ENCODE measurements around the gene ACP5. TPM values are rescaled to one million over a fixed set of nuclear protein-coding genes. Genes with fewer than 3 reads are reported as not detected.

Gene ACP5
- total and polyA plus RNA-seq, 2 of the 8 experiments (the other 6 are each of a cell fraction or from before 2014, with no cell fraction given): 9.0 to 14.3 TPM

- H2AFZ ChIP-seq (ENCODE audit: low read length): no peak overlapping the region
- no peak overlapping the region for H3K23ac ChIP-seq (ENCODE audit: insufficient read length)
- H3K4me1 ChIP-seq (replicated peaks in 1 of 4; ENCODE audit: control insufficient read depth in 3 of 4, insufficient read depth in 4 of 4, low read length in 3 of 4): peaks cover 0 to 7% (median 3%) of the 10 kb centered on the region in 4 experiments; a peak in 3 of 7 replicates
- POLR2A ChIA-PET (ENCODE audit: partially characterized antibody): interaction anchor here (0.5 to 1.8 kb wide), 28 partner anchors 8 to 1200 kb away, joined by 3 to 16 read pairs (median 4); partner anchors contain the start of genes ACP5, ECSIT, ELOF1 and ZNF439
- peak overlapping the region; percentile 98 for H3K56ac ChIP-seq (replicated peaks; ENCODE audit: insufficient read length, low read depth, low read length)
- H3K79me2 ChIP-seq (ENCODE audit: control insufficient read depth in 1 of 2, insufficient read depth in 2 of 2, low read length in 2 of 2): peaks cover 8 to 50% of the 10 kb centered on the region in 2 experiments; a peak in 3 of 4 replicates
- no peaks in the 10 kb centered on the region; a peak in 1 of 4 replicates for H3K9me3 ChIP-seq (ENCODE audit: insufficient read depth in 2 of 2, low read depth in 1 of 2, low read length in 1 of 2)
- no peak overlapping the region; the same call in 1 of the 2 replicates for H2BK12ac ChIP-seq (ENCODE audit: low read depth, low read length)
- H3K4me3 ChIP-seq (ENCODE audit: extremely low read depth in 1 of 4, insufficient read depth in 2 of 4, low read depth in 3 of 4, low read length in 4 of 4): peak overlapping the region; percentile 80 to 97 (median 85)
- peak overlapping the region; percentile 59 to 66 for H3K4me2 ChIP-seq (ENCODE audit: insufficient read depth in 1 of 2, low read depth in 2 of 2, low read length in 2 of 2)
- no peak overlapping the region for H2BK20ac ChIP-seq (ENCODE audit: low read length)
- no peak overlapping the region for H3K4ac ChIP-seq (replicated peaks; ENCODE audit: insufficient read length, low read depth, low read length)
- H3K27ac ChIP-seq (ENCODE audit: low read depth, low read length): peak overlapping the region; percentile 100; the same call in 1 of the 2 replicates
- H3K9ac ChIP-seq (replicated peaks in 1 of 4; ENCODE audit: extremely low read depth in 1 of 4, low read depth in 3 of 4, low read length in 3 of 4): peak overlapping the region; percentile 96 to 99 (median 99)
- 0 out of 2 replicates have a peak overlapping the region, but pooled peaks have one; percentile 100 for H2BK5ac ChIP-seq (ENCODE audit: low read depth, low read length)
- no peak overlapping the region for H2AK5ac ChIP-seq (ENCODE audit: low read depth, low read length)
- CTCF ChIA-PET (ENCODE audit: partially characterized antibody): interaction anchor here (0.9 to 1.1 kb wide), 2 partner anchors 10 to 25 kb away, joined by 4 read pairs; no protein-coding TSS in a partner anchor
- 86% methylated on average over 10 of the region's 10 CpGs; no CpG with 5 or more reads in 1 of the 2 experiments for WGBS, 2 experiments (ENCODE audit: extremely low coverage in 1 of 2, insufficient coverage in 1 of 2, insufficient read length in 1 of 2, insufficient replicate concordance in 2 of 2, low coverage in 1 of 2, low lambda C conversion rate in 2 of 2, missing lambda C conversion rate in 1 of 2)
- H4K5ac ChIP-seq (ENCODE audit: insufficient read length, low read depth, low read length): no peak overlapping the region
- H3K23me2 ChIP-seq (ENCODE audit: low read depth, low read length): no peaks in the 10 kb centered on the region; the same call in 1 of the 2 replicates
- no peaks in the 10 kb centered on the region for H3K27me3 ChIP-seq (replicated peaks in 1 of 4; ENCODE audit: control insufficient read depth in 3 of 4, extremely low read depth in 1 of 4, insufficient read depth in 3 of 4, low read length in 3 of 4)
- H4K8ac ChIP-seq (ENCODE audit: extremely low read depth, insufficient read depth, low read length): peak overlapping the region; percentile 100; the same call in 1 of the 2 replicates
- H3K79me1 ChIP-seq (ENCODE audit: low read depth, low read length): peaks cover 6% of the 10 kb centered on the region
- FAIRE-seq (no peak), DNase-seq (ENCODE audit: low read depth in 1 of 2, low spot score in 2 of 2) (no peak)
- H3K36me3 ChIP-seq (ENCODE audit: control insufficient read depth in 2 of 4, insufficient read depth in 4 of 4, low read length in 3 of 4): peaks cover 0 to 10% (median 0%) of the 10 kb centered on the region in 4 experiments; a peak in 2 of 8 replicates
- no peak overlapping the region for H2BK15ac ChIP-seq (ENCODE audit: low read length)
- H3K18ac ChIP-seq (ENCODE audit: extremely low read depth, low read length): no peak overlapping the region
- peaks cover 0 to 7% of the 10 kb centered on the region in 2 experiments for H4K20me1 ChIP-seq (replicated peaks in 1 of 2; ENCODE audit: control insufficient read depth in 1 of 2, insufficient read depth in 2 of 2, low read length in 2 of 2)
- TF ChIP-seq ATF3 (IDR thresholded peaks at IDR 0.05; ENCODE audit: insufficient read depth, low read depth, low read length): no peak
- TF ChIP-seq BACH1 (IDR thresholded peaks at IDR 0.05; ENCODE audit: low read length): no peak
- TF ChIP-seq POLR2AphosphoS5 (IDR thresholded peaks at IDR 0.05; ENCODE audit: low read depth, low read length): no peak
- no peak overlapping the region for H2BK120ac ChIP-seq (replicated peaks; ENCODE audit: low read depth, low read length)
- no peak overlapping the region for H3K14ac ChIP-seq (ENCODE audit: insufficient read length)
- H4K91ac ChIP-seq (replicated peaks; ENCODE audit: insufficient read length, low read length): no peak overlapping the region
Observed at GRCh38 chr19:11598103-11598483, 20.6 kb upstream of the ACP5 start.

Data from H1 (cell line).